Left ventricle myocardium inferior (tissue), 1 donor: ENCODE measurements around the gene TMEM218. TPM values are rescaled to one million over a fixed set of nuclear protein-coding genes. Genes with fewer than 3 reads are reported as not detected.
"Not testable (repeated sequence)": the region's sequence is repeated elsewhere in the genome, so short reads cannot be mapped to it uniquely, and the experiment has no call there.

ENCODE experiments used
- DNase-seq: peaks from one replicate; pipeline ENCODE4 v3.0.0-alpha.2; 2020
- H3K27ac ChIP-seq: fragments of 200-600 bp; replicated peaks from 2 replicates; pipeline ENCODE4 v1.8.0; 2021
- H3K27me3 ChIP-seq: fragments of 200-600 bp; 2 replicates; pipeline ENCODE4 v1.8.0; 2021; ENCODE audit warnings: low read depth
- H3K36me3 ChIP-seq: fragments of 200-600 bp; 2 replicates; pipeline ENCODE4 v1.8.0; 2021
- H3K4me1 ChIP-seq: fragments of 200-600 bp; 2 replicates; pipeline ENCODE4 v1.8.0; 2021
- H3K4me3 ChIP-seq: fragments of 200-600 bp; 2 replicates; pipeline ENCODE4 v1.8.0; 2021; ENCODE audit warnings: mild to moderate bottlenecking, moderate library complexity
- H3K9me3 ChIP-seq: fragments of 200-600 bp; replicated peaks from 2 replicates; pipeline ENCODE4 v1.8.0; 2021
- CTCF ChIP-seq: fragments of 200-600 bp; IDR thresholded peaks from 2 replicates; pipeline ENCODE4 v1.8.0; 2021; ENCODE audit warnings: antibody characterized with exemption, mild to moderate bottlenecking, borderline replicate concordance
- intact Hi-C: fragments of 100-400 bp; cut with micrococcal nuclease; formaldehyde crosslinking; loops from one replicate; pipeline ENCODE4 v1.11.0; 2022
- total RNA-seq: library from RNA; stranded (reverse); fragmentation: NEBNext Ultra II Directional; extraction: Animal tissue kit (Norgen Biotek cat#: 25700); gene quantifications from one replicate; pipeline ENCODE4 v1.2.1, GENCODE V29; 2021
- donor health status: DM: no; HTN: yes; CAD: no; lungs with severe emphysema.

Gene TMEM218
- total RNA-seq, 1 donor from 2014 or later, result 6.2 TPM

GRCh38 chr11:125062931-125063428, 48.4 kb downstream of the TMEM218 start, which contains the start of gene SLC37A2:
SLC37A2 (plus strand) TSS chr11:125063305; CDS start chr11:125063368, 63 bp downstream.
- peak within 1 kb of the TSS; percentile 25 for H3K27ac ChIP-seq
- peaks cover 11% of the 10 kb centered on the region for H3K4me1 ChIP-seq
- H3K4me3 ChIP-seq, result peak within 1 kb of the TSS; percentile 73
- H3K27me3 ChIP-seq, result peaks cover 40% of the 10 kb centered on the region
- peak; percentile 70 for DNase-seq
- no peaks in the 10 kb centered on the region for H3K9me3 ChIP-seq
- H3K36me3 ChIP-seq, result no peaks in the 10 kb centered on the region
- peak; percentile 43 for TF ChIP-seq CTCF
- intact Hi-C loops, result no loop called here

- H3K4me3 ChIP-seq, result peak overlapping the region; percentile 73
- no peaks in the 10 kb centered on the region for H3K36me3 ChIP-seq
- peaks cover 11% of the 10 kb centered on the region for H3K4me1 ChIP-seq
- intact Hi-C loops, result no loop called here
- H3K9me3 ChIP-seq, result no peaks in the 10 kb centered on the region
- no peak for TF ChIP-seq CTCF
- DNase-seq, result no peak
- peak overlapping the region; percentile 25 for H3K27ac ChIP-seq
- H3K27me3 ChIP-seq, result peaks cover 36% of the 10 kb centered on the region
Measured at GRCh38 chr11:125062218-125062930, 49.1 kb downstream of the TMEM218 start.

GRCh38 chr11:125061281-125061680, 50.1 kb downstream of the TMEM218 start:
- no peak for TF ChIP-seq CTCF
- H3K4me1 ChIP-seq, result peaks cover 11% of the 10 kb centered on the region
- no peak overlapping the region for H3K4me3 ChIP-seq
- no peak overlapping the region for H3K27ac ChIP-seq
- DNase-seq, result no peak
- no peaks in the 10 kb centered on the region for H3K36me3 ChIP-seq
- H3K27me3 ChIP-seq, result peaks cover 26% of the 10 kb centered on the region
- intact Hi-C loops, result no loop called here
- no peaks in the 10 kb centered on the region for H3K9me3 ChIP-seq

GRCh38 chr11:125057693-125058016, 53.8 kb downstream of the TMEM218 start:
- no peak overlapping the region for H3K4me3 ChIP-seq
- no peaks in the 10 kb centered on the region for H3K9me3 ChIP-seq
- H3K27ac ChIP-seq, result no peak overlapping the region
- no peaks in the 10 kb centered on the region for H3K27me3 ChIP-seq
- no peak for DNase-seq
- H3K36me3 ChIP-seq, result no peaks in the 10 kb centered on the region
- H3K4me1 ChIP-seq, result no peaks in the 10 kb centered on the region
- intact Hi-C loops, result no loop called here
- no peak for TF ChIP-seq CTCF

GRCh38 chr11:125056931-125057692, 54.3 kb downstream of the TMEM218 start:
- TF ChIP-seq CTCF, result no peak
- intact Hi-C loops, result no loop called here
- no peaks in the 10 kb centered on the region for H3K4me1 ChIP-seq
- no peaks in the 10 kb centered on the region for H3K36me3 ChIP-seq
- H3K9me3 ChIP-seq, result no peaks in the 10 kb centered on the region
- H3K4me3 ChIP-seq, result no peak overlapping the region
- no peak for DNase-seq
- H3K27ac ChIP-seq, result no peak overlapping the region
- no peaks in the 10 kb centered on the region for H3K27me3 ChIP-seq

- H3K4me3 ChIP-seq, H3K36me3 ChIP-seq, H3K9me3 ChIP-seq, H3K27ac ChIP-seq, H3K27me3 ChIP-seq, intact Hi-C loops, DNase-seq, H3K4me1 ChIP-seq: not testable (repeated sequence)
Measured at GRCh38 chr11:125056111-125056510, 55.3 kb downstream of the TMEM218 start.
